ENCODE results near the gene STAG1. TPM values are rescaled to one million over a fixed set of nuclear protein-coding genes. Genes with fewer than 3 reads are reported as not detected.
A peak's percentile ranks its signal among the peaks of the same experiment; 100 is the strongest.

The STAG1 gene
- total RNA-seq, 5 donors from 2014 or later (not counting 1 experiment from before 2014, with no cell fraction given) = 38.9 to 52.5 (median 42.7) TPM

DNA sequence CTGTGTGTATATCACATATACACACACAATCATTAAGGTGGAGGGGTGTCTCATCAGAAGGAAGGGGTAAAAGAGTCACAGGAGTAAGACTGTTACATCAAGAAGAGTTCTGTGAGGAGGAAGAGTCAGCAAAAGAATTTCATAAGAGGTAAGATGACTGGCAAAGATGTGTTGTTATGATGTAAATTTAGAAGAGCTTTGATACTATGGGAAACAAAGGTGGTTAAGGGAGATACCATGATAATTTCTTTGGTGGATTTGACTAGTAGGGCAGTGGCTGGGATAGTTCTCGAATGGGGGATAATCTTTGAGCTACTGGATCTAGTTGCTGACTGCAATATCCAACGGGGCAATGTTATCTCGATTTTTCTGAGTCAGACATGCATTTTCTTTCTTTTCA, 61.6 kb downstream of the STAG1 start:
- peaks cover 4 to 5% of the 10 kb centered on the region in 2 donors for H3K36me3 ChIP-seq (ENCODE audit: control insufficient read depth in 2 of 2, extremely low read depth in 1 of 2, insufficient read depth in 1 of 2, low read length in 1 of 2)
- Mint-ChIP-seq H3K4me3 (no peak overlapping the region), H3K4me1 (peaks cover 37 to 71% (median 62%) of the 10 kb centered on the region in 3 donors), H3K27me3 (no peaks in the 10 kb centered on the region), H3K9me3 (peaks cover 7 to 23% (median 13%) of the 10 kb centered on the region in 3 donors), H3K27ac (peak overlapping the region; percentile 1 to 21), H3K36me3 (peaks cover 44% of the 10 kb centered on the region)
- WGBS (ENCODE audit: insufficient coverage) = 100% methylated on average over 2 of the region's 3 CpGs
- CTCF ChIA-PET = no interaction called here
- no peak for ATAC-seq (replicated peaks in 1 of 4)
- DNase-seq = no peak
- POLR2A ChIA-PET = no interaction called here
- no peak overlapping the region for H3K27ac ChIP-seq (ENCODE audit: low read length)
- H3K4me1 ChIP-seq (ENCODE audit: control insufficient read depth in 1 of 2, extremely low read depth in 1 of 2, insufficient read depth in 2 of 2, low read length in 2 of 2) = peaks cover 0 to 27% of the 10 kb centered on the region in 2 experiments
- no peaks in the 10 kb centered on the region for H3K27me3 ChIP-seq (replicated peaks in 1 of 2; ENCODE audit: control insufficient read depth in 2 of 2, extremely low read depth in 1 of 2, insufficient read depth in 2 of 2, low read length in 1 of 2)
- H3K4me3 ChIP-seq (ENCODE audit: control insufficient read depth in 1 of 2, extremely low read depth in 1 of 2, low read length in 1 of 2) = no peak overlapping the region
- H3K9me3 ChIP-seq = peaks cover 3% of the 10 kb centered on the region

DNA sequence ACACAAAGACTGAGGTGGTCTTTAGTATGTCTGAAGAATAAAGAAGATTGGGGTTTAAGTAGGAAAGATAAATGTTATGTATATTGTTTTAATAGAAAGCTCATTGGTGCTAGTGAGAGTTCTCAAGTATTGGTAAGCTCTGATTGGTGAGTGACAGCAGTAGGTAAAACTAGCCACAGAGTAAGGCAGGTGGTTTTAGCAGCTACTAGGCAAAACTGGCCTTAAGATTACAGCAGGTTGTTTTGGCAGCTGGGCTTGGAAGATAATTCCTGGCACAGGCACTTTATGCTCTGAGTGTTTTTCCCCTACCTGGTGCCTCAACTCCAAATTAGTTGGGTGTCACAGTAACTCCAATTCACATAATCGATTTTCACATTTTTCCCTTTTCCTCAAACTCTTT, 66.3 kb downstream of the STAG1 start:
- Histone ChIP-seq H3K36me3 (ENCODE audit: control insufficient read depth in 2 of 2, extremely low read depth in 1 of 2, insufficient read depth in 1 of 2, low read length in 1 of 2) (no peaks in the 10 kb centered on the region), H3K27ac (ENCODE audit: low read length) (no peak overlapping the region), H3K27me3 (replicated peaks in 1 of 2; ENCODE audit: control insufficient read depth in 2 of 2, extremely low read depth in 1 of 2, insufficient read depth in 2 of 2, low read length in 1 of 2) (no peaks in the 10 kb centered on the region), H3K4me3 (ENCODE audit: control insufficient read depth in 1 of 2, extremely low read depth in 1 of 2, low read length in 1 of 2) (no peak overlapping the region), H3K4me1 (ENCODE audit: control insufficient read depth in 1 of 2, extremely low read depth in 1 of 2, insufficient read depth in 2 of 2, low read length in 2 of 2) (peaks cover 0 to 5% of the 10 kb centered on the region in 2 experiments), H3K9me3 (no peaks in the 10 kb centered on the region)
- Mint-ChIP-seq H3K9me3 (peaks cover 9 to 16% (median 13%) of the 10 kb centered on the region in 3 donors), H3K36me3 (peaks cover 40% of the 10 kb centered on the region), H3K4me1 (peaks cover 48 to 64% (median 55%) of the 10 kb centered on the region in 3 donors), H3K4me3 (no peak overlapping the region), H3K27me3 (no peaks in the 10 kb centered on the region), H3K27ac (no peak overlapping the region)
- CTCF ChIA-PET = interaction anchor here in 1 of 2 donors (2.0 kb wide), 1 partner anchor 66 kb away, joined by 6 read pairs; the partner anchor contains the start of gene STAG1
- WGBS (ENCODE audit: insufficient coverage) = no CpG with 5 or more reads among the region's 1 CpG
- DNase-seq (no peak), ATAC-seq (replicated peaks in 1 of 4) (no peak)
- POLR2A ChIA-PET = no interaction called here

DNA sequence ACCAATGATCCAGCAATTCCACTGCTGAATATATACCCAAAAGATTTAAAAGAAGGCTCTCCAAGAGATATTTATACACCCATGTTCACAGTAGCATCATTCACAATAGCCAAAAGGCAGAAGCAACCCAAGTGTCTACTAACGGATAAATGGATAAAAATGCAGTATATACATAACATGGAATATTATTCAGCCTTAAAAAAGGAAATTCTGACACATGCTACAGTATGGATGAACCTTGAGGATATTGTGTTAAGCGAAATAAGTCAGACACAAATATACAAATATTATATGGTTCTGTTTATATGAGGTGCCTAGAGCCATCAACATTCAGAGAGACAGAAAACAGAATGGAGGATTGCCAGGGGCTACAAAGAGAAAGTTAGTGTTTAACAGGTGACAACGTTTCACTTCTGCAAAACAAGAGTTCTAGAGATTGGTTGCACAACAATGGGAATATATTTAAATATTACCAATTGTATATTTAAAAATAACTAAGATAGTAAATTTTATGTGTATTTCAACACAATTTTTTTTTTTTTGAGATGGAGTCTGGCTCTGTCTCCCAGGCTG, 69.4 kb downstream of the STAG1 start:
- Mint-ChIP-seq H3K4me3 (no peak overlapping the region), H3K27ac (no peak overlapping the region), H3K4me1 (peaks cover 33 to 39% (median 37%) of the 10 kb centered on the region in 3 donors), H3K36me3 (peaks cover 31% of the 10 kb centered on the region), H3K9me3 (peaks cover 3 to 12% (median 8%) of the 10 kb centered on the region in 3 donors), H3K27me3 (no peaks in the 10 kb centered on the region)
- ChIA-PET CTCF (no interaction called here), POLR2A (no interaction called here)
- H3K27me3 ChIP-seq (replicated peaks in 1 of 2; ENCODE audit: control insufficient read depth in 2 of 2, extremely low read depth in 1 of 2, insufficient read depth in 2 of 2, low read length in 1 of 2) = no peaks in the 10 kb centered on the region
- H3K4me3 ChIP-seq (ENCODE audit: control insufficient read depth in 1 of 2, extremely low read depth in 1 of 2, low read length in 1 of 2) = no peak overlapping the region
- no peak overlapping the region for H3K27ac ChIP-seq (ENCODE audit: low read length)
- H3K4me1 ChIP-seq (ENCODE audit: control insufficient read depth in 1 of 2, extremely low read depth in 1 of 2, insufficient read depth in 2 of 2, low read length in 2 of 2) = no peaks in the 10 kb centered on the region
- H3K36me3 ChIP-seq (ENCODE audit: control insufficient read depth in 2 of 2, extremely low read depth in 1 of 2, insufficient read depth in 1 of 2, low read length in 1 of 2) = no peaks in the 10 kb centered on the region
- ATAC-seq (replicated peaks in 1 of 4) = no peak
- no peaks in the 10 kb centered on the region for H3K9me3 ChIP-seq
- no peak for DNase-seq
- WGBS (ENCODE audit: insufficient coverage) = no CpG with 5 or more reads among the region's 3 CpGs

DNA sequence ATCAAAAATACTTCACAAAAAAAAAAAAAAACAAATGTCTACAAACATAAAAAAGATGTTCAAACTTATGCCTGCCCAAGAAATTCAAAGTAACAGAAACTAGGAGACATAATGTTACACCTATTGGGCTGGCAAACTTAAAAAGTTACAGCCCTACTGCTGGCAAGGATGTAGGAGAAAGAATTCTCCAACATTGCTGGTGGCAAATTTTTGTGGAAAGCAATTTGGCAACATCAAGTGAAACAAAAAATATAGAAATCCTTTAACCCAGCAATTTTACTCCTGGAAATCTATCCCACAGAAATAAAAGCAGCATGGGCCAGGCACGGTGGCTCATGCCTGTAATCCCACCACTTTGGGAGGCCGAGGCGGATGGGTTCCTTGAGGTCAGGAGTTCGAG, 73.2 kb downstream of the STAG1 start:
- Mint-ChIP-seq H3K36me3 (peaks cover 11% of the 10 kb centered on the region), H3K27ac (no peak overlapping the region), H3K4me3 (no peak overlapping the region), H3K9me3 (peaks cover 0 to 2% (median 2%) of the 10 kb centered on the region in 3 donors), H3K27me3 (no peaks in the 10 kb centered on the region), H3K4me1 (peaks cover 42 to 46% (median 46%) of the 10 kb centered on the region in 3 donors)
- CTCF ChIA-PET = interaction anchor here in 1 of 2 donors (0.6 to 0.7 kb wide), 3 partner anchors 19 to 230 kb away, joined by 3 to 4 read pairs (median 3); no protein-coding TSS in a partner anchor
- H3K4me3 ChIP-seq (ENCODE audit: control insufficient read depth in 1 of 2, extremely low read depth in 1 of 2, low read length in 1 of 2) = no peak overlapping the region
- WGBS (ENCODE audit: insufficient coverage) = 94% methylated on average over 4 of the region's 4 CpGs
- H3K27ac ChIP-seq (ENCODE audit: low read length) = no peak overlapping the region
- H3K4me1 ChIP-seq (ENCODE audit: control insufficient read depth in 1 of 2, extremely low read depth in 1 of 2, insufficient read depth in 2 of 2, low read length in 2 of 2) = peaks cover 4 to 5% of the 10 kb centered on the region in 2 experiments
- no peak for ATAC-seq (replicated peaks in 1 of 4)
- no peaks in the 10 kb centered on the region for H3K9me3 ChIP-seq
- no peaks in the 10 kb centered on the region for H3K36me3 ChIP-seq (ENCODE audit: control insufficient read depth in 2 of 2, extremely low read depth in 1 of 2, insufficient read depth in 1 of 2, low read length in 1 of 2)
- POLR2A ChIA-PET = interaction anchor here (0.6 to 0.7 kb wide), 3 partner anchors 22 to 1438 kb away, joined by 5 to 8 read pairs (median 5); no protein-coding TSS in a partner anchor
- DNase-seq = no peak
- H3K27me3 ChIP-seq (replicated peaks in 1 of 2; ENCODE audit: control insufficient read depth in 2 of 2, extremely low read depth in 1 of 2, insufficient read depth in 2 of 2, low read length in 1 of 2) = no peaks in the 10 kb centered on the region

DNA sequence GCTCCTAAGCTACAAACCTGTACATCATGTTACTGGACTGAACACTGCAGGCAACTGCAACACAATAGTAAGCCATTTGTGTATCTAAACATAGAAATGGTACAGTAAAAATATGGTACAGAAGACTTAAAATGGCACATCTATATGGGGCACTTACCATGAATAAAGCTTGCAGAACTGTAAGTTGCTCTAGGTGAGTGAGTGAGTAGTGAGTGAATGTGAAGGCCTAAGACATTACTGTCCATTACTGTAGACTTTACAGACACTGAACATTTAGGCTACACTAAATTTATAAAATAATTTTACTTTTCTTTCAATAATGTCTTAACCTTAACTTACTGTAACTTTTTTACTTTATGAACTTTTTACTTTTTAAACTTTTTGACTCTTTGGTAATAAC, 76.2 kb downstream of the STAG1 start:
- CTCF ChIA-PET = interaction anchor here in 1 of 2 donors (1.1 kb wide), 1 partner anchor 76 kb away, joined by 3 read pairs; the partner anchor contains the start of gene STAG1
- H3K27me3 ChIP-seq (replicated peaks in 1 of 2; ENCODE audit: control insufficient read depth in 2 of 2, extremely low read depth in 1 of 2, insufficient read depth in 2 of 2, low read length in 1 of 2) = no peaks in the 10 kb centered on the region
- H3K36me3 Mint-ChIP-seq = peaks cover 9% of the 10 kb centered on the region
- no peak for DNase-seq
- no peak overlapping the region for H3K4me3 Mint-ChIP-seq
- H3K9me3 ChIP-seq = no peaks in the 10 kb centered on the region
- no peaks in the 10 kb centered on the region for H3K27me3 Mint-ChIP-seq
- H3K4me3 ChIP-seq (ENCODE audit: control insufficient read depth in 1 of 2, extremely low read depth in 1 of 2, low read length in 1 of 2) = no peak overlapping the region
- no peak overlapping the region for H3K27ac ChIP-seq (ENCODE audit: low read length)
- H3K4me1 ChIP-seq (ENCODE audit: control insufficient read depth in 1 of 2, extremely low read depth in 1 of 2, insufficient read depth in 2 of 2, low read length in 2 of 2) = peaks cover 4 to 5% of the 10 kb centered on the region in 2 experiments
- H3K27ac Mint-ChIP-seq = no peak overlapping the region
- no peaks in the 10 kb centered on the region for H3K36me3 ChIP-seq (ENCODE audit: control insufficient read depth in 2 of 2, extremely low read depth in 1 of 2, insufficient read depth in 1 of 2, low read length in 1 of 2)
- ATAC-seq (replicated peaks in 1 of 4) = no peak
- no peaks in the 10 kb centered on the region for H3K9me3 Mint-ChIP-seq
- peaks cover 60 to 64% (median 60%) of the 10 kb centered on the region in 3 donors for H3K4me1 Mint-ChIP-seq
- POLR2A ChIA-PET = no interaction called here

DNA sequence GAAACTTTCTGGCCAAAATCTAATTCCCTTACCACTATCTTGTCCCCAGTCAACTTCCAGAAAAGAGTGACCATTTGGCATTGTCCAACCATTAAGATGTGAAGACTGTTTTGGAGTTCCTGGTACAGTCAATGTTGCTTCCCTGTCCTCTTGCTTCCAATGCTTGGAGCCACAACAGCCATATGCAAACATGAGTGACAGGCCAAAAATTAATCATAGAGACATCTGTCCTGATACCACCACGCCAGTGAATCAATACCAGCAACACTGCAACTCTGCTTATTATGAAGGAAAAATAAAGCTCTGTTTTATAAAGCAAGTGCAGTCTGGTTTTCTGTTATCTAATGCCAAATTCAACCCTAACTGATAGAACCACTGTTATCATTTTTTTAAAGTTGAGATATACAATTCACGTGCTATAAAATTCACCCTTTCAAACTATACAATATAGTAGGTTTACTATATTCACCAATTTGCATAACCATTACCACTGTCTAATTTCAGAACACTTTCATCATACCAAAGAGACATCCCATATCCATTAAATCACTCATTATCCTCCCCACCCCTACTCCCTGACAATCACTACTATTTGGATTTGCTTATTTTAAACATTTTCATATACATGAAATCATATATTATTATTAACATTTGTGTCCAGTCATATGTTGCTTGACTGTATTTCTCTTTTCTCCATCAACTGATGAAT, 76.9 kb downstream of the STAG1 start:
- H3K4me3 Mint-ChIP-seq = no peak overlapping the region
- no peaks in the 10 kb centered on the region for H3K27me3 Mint-ChIP-seq
- peaks cover 59 to 61% (median 61%) of the 10 kb centered on the region in 3 donors for H3K4me1 Mint-ChIP-seq
- no peaks in the 10 kb centered on the region for H3K9me3 ChIP-seq
- H3K36me3 Mint-ChIP-seq = peaks cover 9% of the 10 kb centered on the region
- DNase-seq = no peak
- H3K27me3 ChIP-seq (replicated peaks in 1 of 2; ENCODE audit: control insufficient read depth in 2 of 2, extremely low read depth in 1 of 2, insufficient read depth in 2 of 2, low read length in 1 of 2) = no peaks in the 10 kb centered on the region
- CTCF ChIA-PET = interaction anchor here in 1 of 2 donors (1.1 kb wide), 1 partner anchor 77 kb away, joined by 3 read pairs; the partner anchor contains the start of gene STAG1
- H3K27ac Mint-ChIP-seq = no peak overlapping the region
- no peak overlapping the region for H3K27ac ChIP-seq (ENCODE audit: low read length)
- no peak for ATAC-seq (replicated peaks in 1 of 4)
- H3K36me3 ChIP-seq (ENCODE audit: control insufficient read depth in 2 of 2, extremely low read depth in 1 of 2, insufficient read depth in 1 of 2, low read length in 1 of 2) = no peaks in the 10 kb centered on the region
- no peak overlapping the region for H3K4me3 ChIP-seq (ENCODE audit: control insufficient read depth in 1 of 2, extremely low read depth in 1 of 2, low read length in 1 of 2)
- no CpG with 5 or more reads among the region's 2 CpGs for WGBS (ENCODE audit: insufficient coverage)
- POLR2A ChIA-PET = no interaction called here
- peaks cover 4 to 5% of the 10 kb centered on the region in 2 experiments for H3K4me1 ChIP-seq (ENCODE audit: control insufficient read depth in 1 of 2, extremely low read depth in 1 of 2, insufficient read depth in 2 of 2, low read length in 2 of 2)
- H3K9me3 Mint-ChIP-seq = no peaks in the 10 kb centered on the region

Data from T-cell (primary cell).